A549 (cell line): Measurements from ENCODE around the gene CAPN8. TPM values are rescaled to one million over a fixed set of nuclear protein-coding genes. Genes with fewer than 3 reads are reported as not detected.

Experiments
- ATAC-seq, 2 experiments: fragments of 200-7000 bp in 1 of 2; fragments of >200 bp in 1 of 2; cut with Nextera tagmentation in 1 of 2; cut with Tn5 transposase in 1 of 2; 3 replicates each; pipeline versions ENCODE4 v1.8.0 to v1.9.1; 2018 to 2020; ENCODE audit warnings: mild to moderate bottlenecking in 1 of 2, moderate library complexity in 1 of 2
- CTCF ChIA-PET: fragments of 300-600 bp; sonication (Branson Sonifier 250); formaldehyde crosslinking; extraction: SDS; loops from one replicate; lab custom pipeline; 2021; ENCODE audit warnings: antibody characterized with exemption, inconsistent platforms; lab: Yijun Ruan, JAX
- POLR2A ChIA-PET: fragments of 350-600 bp; formaldehyde crosslinking; extraction: SDS; loops from one replicate; lab custom pipeline; 2021; ENCODE audit warnings: antibody characterized with exemption, inconsistent platforms; lab: Yijun Ruan, JAX
- DNase-seq, 2 experiments: peaks; one replicate each; pipeline versions ENCODE4 v3.0.0 to v3.0.0-alpha.2; 2011 to 2016; ENCODE audit warnings: low read depth in 1 of 2, low spot score in 1 of 2
- FAIRE-seq: peaks from 2 replicates; lab custom pipeline; 2011; peaks lifted over from hg19 to GRCh38; lab: Jason Lieb, UNC
- H3K27ac ChIP-seq, 2 experiments: fragments of >200 bp; sonication (Bioruptor Twin); formaldehyde crosslinking; 3 replicates each; pipeline ENCODE4 v1.5.1; 2016 to 2017
- H3K4me1 ChIP-seq: fragments of >200 bp; sonication (Bioruptor Twin); formaldehyde crosslinking; 3 replicates; pipeline ENCODE4 v1.6.1; 2016
- H3K4me2 ChIP-seq: fragments of >200 bp; sonication (Bioruptor Twin); formaldehyde crosslinking; 3 replicates; pipeline ENCODE4 v1.6.1; 2016
- H3K4me3 ChIP-seq: fragments of >200 bp; sonication (Bioruptor Twin); formaldehyde crosslinking; 3 replicates; pipeline ENCODE4 v1.5.1; 2016
- H3K9me3 ChIP-seq: fragments of >200 bp; sonication (Bioruptor Twin); formaldehyde crosslinking; 3 replicates; pipeline ENCODE4 v1.6.1; 2016
- BHLHE40 ChIP-seq: IDR thresholded peaks from 2 replicates; pipeline ENCODE4 v1.6.1; 2012; ENCODE audit warnings: low read depth, low read length, inconsistent platforms
- CBX8 ChIP-seq: fragments of 200-600 bp; sonication (generic); IDR thresholded peaks from 2 replicates; pipeline ENCODE4 v1.6.1; 2016
- CHD4 ChIP-seq: fragments of 200-600 bp; sonication (generic); IDR thresholded peaks from 2 replicates; pipeline ENCODE4 v1.6.1; 2016; ENCODE audit warnings: antibody characterized with exemption, mild to moderate bottlenecking, borderline replicate concordance
- EHF ChIP-seq: fragments of 250-450 bp; sonication (Bioruptor Pico); IDR thresholded peaks from 2 replicates; pipeline ENCODE4 v1.5.0; 2020; ENCODE audit warnings: mild to moderate bottlenecking
- HOXB13 ChIP-seq: fragments of 250-450 bp; sonication (Bioruptor Pico); IDR thresholded peaks from 2 replicates; pipeline ENCODE4 v1.5.0; 2020; ENCODE audit warnings: low read depth, mild to moderate bottlenecking, moderate library complexity
- MAFK ChIP-seq: fragments of 450-650 bp; IDR thresholded peaks from 2 replicates; pipeline ENCODE4 v1.6.1; 2014; ENCODE audit not compliant: partially characterized antibody
- MYC ChIP-seq: IDR thresholded peaks from 2 replicates; pipeline ENCODE4 v1.6.1; 2012; ENCODE audit warnings: mild to moderate bottlenecking, inconsistent platforms, low read length, improper control_type of control experiment, borderline replicate concordance
- NR3C1 ChIP-seq: fragments of >200 bp; sonication (Bioruptor Twin); formaldehyde crosslinking; IDR thresholded peaks from 3 replicates; pipeline ENCODE4 v1.6.1; 2017
- POLR2AphosphoS2 ChIP-seq: conservative IDR thresholded peaks from 2 replicates; pipeline ENCODE4 v1.6.1; 2012; ENCODE audit warnings: low read length, improper control_type of control experiment, inconsistent platforms
- RFX5 ChIP-seq: fragments of 450-650 bp; IDR thresholded peaks from 2 replicates; pipeline ENCODE4 v1.7.1; 2014; ENCODE audit warnings: antibody characterized with exemption, mild to moderate bottlenecking, moderate library complexity
- RNF2 ChIP-seq: fragments of 200-600 bp; sonication (generic); IDR thresholded peaks from 2 replicates; pipeline ENCODE4 v1.6.1; 2016; ENCODE audit warnings: low read depth, mild to moderate bottlenecking, antibody characterized with exemption, moderate library complexity, borderline replicate concordance
- SMC3 ChIP-seq: fragments of >200 bp; sonication (Bioruptor Twin); formaldehyde crosslinking; IDR thresholded peaks from 3 replicates; pipeline ENCODE4 v1.6.1; 2018; ENCODE audit warnings: inconsistent platforms
- SREBF2 ChIP-seq: fragments of 450-650 bp; IDR thresholded peaks from 2 replicates; pipeline ENCODE4 v1.6.1; 2014; ENCODE audit warnings: mild to moderate bottlenecking, moderate library complexity
- TFCP2L1 ChIP-seq: fragments of 250-450 bp; sonication (Bioruptor Pico); IDR thresholded peaks from 2 replicates; pipeline ENCODE4 v1.5.0; 2021; ENCODE audit warnings: mild to moderate bottlenecking
- ZNF302 ChIP-seq: fragments of 250-450 bp; sonication (Bioruptor Pico); IDR thresholded peaks from 2 replicates; pipeline ENCODE4 v1.9.0; 2021; ENCODE audit warnings: inconsistent platforms, mild to moderate bottlenecking, moderate library complexity
- WGBS: methylation state at CpG from one replicate; pipeline ENCODE4 v1.1.6; 2017; ENCODE audit errors: missing lambda C conversion rate; 5-methylcytosine and 5-hydroxymethylcytosine counted together
- polyA plus RNA-seq, 4 experiments: library from polyadenylated mRNA; depleted of rRNA in 3 of 4; stranded (reverse); fragments of >200 nt; fragmentation: RNase III in 1 of 4; extraction: RNeasy Plus Mini Kit Qiagen cat#74134 plus additional on column Dnase treatment in 1 of 4; gene quantifications; 2 replicates in 3 of 4; 3 replicates in 1 of 4; pipeline ENCODE4 v1.2.3, GENCODE V29; 2011 to 2017
- TF ChIP-seq, protein P1 (sequence below): IDR thresholded peaks from 2 replicates; pipeline ENCODE4 v1.6.1; 2012; ENCODE audit warnings: low read depth, borderline replicate concordance
- TF ChIP-seq, protein P2 (sequence below): fragments of 250-450 bp; sonication (Bioruptor Pico); IDR thresholded peaks from 2 replicates; pipeline ENCODE4 v1.5.0; 2020; ENCODE audit warnings: low read depth, mild to moderate bottlenecking, moderate library complexity
- TF ChIP-seq, protein P3 (sequence below): fragments of >200 bp; sonication (Bioruptor Twin); formaldehyde crosslinking; IDR thresholded peaks from 3 replicates; pipeline ENCODE4 v1.6.1; 2016
- TF ChIP-seq, protein P4 (sequence below): fragments of >200 bp; sonication (Bioruptor Twin); formaldehyde crosslinking; IDR thresholded peaks from 3 replicates; pipeline ENCODE4 v1.5.1; 2016
- TF ChIP-seq, protein P5 (sequence below): fragments of 150-350 bp; IDR thresholded peaks from 2 replicates; pipeline ENCODE4 v1.6.1; 2014; ENCODE audit warnings: low read depth, mild to moderate bottlenecking, low read length
- TF ChIP-seq, protein P6 (sequence below): fragments of 200-600 bp; sonication (generic); IDR thresholded peaks from 2 replicates; pipeline ENCODE4 v1.6.1; 2016; ENCODE audit warnings: antibody characterized with exemption, mild to moderate bottlenecking, moderate library complexity
- TF ChIP-seq, protein P7 (sequence below): IDR thresholded peaks from 2 replicates; pipeline ENCODE4 v1.6.1; 2012

The CAPN8 gene
- polyA plus RNA-seq, 2 of the 4 experiments (the other 2 are of a cell fraction) = 0.39 to 1.5 TPM

DNA sequence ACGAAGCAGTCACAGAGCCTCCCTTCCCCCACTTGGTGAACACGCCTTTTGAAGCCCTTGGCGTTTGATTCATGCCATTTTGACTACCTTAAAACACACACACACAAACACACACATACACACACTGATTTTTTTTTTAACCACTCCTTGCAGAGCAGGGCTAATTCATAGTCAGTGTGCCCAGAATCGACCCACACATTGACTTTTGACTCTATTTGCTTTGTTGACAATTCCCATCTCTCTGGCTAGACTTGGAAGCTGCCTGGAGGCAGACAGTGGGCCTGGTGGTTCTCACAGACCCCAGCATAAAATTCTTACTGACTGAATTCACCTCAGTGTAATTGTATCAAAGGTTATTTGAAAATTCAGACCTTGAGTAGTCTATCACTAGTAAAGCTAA is 30.3 kb downstream of the CAPN8 start:
- FAIRE-seq (no peak), ATAC-seq (no peak), DNase-seq (no peak)
- ChIA-PET CTCF (interaction anchor here (0.6 kb wide), 1 partner anchor 28 kb away, joined by 3 read pairs; no protein-coding TSS in a partner anchor), POLR2A (no interaction called here)
- TF ChIP-seq TFCP2L1 (CRISPR knock-in tag) (no peak), NR3C1 (no peak), MAFK (no peak), BHLHE40 (no peak), RNF2 (no peak), SMC3 (no peak), CHD4 (no peak)
- TF ChIP-seq, protein P1, sequence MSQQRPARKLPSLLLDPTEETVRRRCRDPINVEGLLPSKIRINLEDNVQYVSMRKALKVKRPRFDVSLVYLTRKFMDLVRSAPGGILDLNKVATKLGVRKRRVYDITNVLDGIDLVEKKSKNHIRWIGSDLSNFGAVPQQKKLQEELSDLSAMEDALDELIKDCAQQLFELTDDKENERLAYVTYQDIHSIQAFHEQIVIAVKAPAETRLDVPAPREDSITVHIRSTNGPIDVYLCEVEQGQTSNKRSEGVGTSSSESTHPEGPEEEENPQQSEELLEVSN = no peak
- TF ChIP-seq, protein P2, sequence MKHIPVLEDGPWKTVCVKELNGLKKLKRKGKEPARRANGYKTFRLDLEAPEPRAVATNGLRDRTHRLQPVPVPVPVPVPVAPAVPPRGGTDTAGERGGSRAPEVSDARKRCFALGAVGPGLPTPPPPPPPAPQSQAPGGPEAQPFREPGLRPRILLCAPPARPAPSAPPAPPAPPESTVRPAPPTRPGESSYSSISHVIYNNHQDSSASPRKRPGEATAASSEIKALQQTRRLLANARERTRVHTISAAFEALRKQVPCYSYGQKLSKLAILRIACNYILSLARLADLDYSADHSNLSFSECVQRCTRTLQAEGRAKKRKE (CRISPR knock-in tag) = no peak
- TF ChIP-seq, protein P3, sequence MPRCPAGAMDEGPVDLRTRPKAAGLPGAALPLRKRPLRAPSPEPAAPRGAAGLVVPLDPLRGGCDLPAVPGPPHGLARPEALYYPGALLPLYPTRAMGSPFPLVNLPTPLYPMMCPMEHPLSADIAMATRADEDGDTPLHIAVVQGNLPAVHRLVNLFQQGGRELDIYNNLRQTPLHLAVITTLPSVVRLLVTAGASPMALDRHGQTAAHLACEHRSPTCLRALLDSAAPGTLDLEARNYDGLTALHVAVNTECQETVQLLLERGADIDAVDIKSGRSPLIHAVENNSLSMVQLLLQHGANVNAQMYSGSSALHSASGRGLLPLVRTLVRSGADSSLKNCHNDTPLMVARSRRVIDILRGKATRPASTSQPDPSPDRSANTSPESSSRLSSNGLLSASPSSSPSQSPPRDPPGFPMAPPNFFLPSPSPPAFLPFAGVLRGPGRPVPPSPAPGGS = no peak
- no peak overlapping the region for H3K27ac ChIP-seq
- 26% methylated on average over 4 of the region's 4 CpGs for WGBS
- no peak overlapping the region for H3K4me3 ChIP-seq
- no peak overlapping the region for H3K4me2 ChIP-seq
- peaks cover 12% of the 10 kb centered on the region for H3K4me1 ChIP-seq
- 0 out of 3 replicates have a peak, but pooled peaks cover 4% of the 10 kb centered on the region for H3K9me3 ChIP-seq

DNA sequence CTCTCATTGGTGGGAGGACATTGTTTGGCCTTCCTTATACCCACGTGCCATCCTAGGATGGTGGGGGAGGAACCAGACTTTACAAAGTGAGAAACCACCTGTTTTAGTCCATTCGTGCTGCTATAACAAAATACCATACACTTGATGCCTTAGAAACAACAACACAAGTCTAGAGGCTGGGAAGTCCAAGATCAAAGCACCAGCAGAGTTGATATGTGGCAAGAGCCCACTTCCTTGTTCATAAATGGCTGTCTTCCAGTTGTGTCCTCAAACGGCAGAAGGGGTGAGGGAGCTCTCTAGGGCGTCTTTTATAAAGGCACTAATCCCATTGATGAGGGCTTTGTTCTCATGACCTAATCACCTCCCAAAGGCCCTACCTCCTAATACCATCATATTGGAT is 31.1 kb downstream of the CAPN8 start:
- Histone ChIP-seq H3K9me3 (0 out of 3 replicates have a peak, but pooled peaks cover 3% of the 10 kb centered on the region), H3K4me2 (no peak overlapping the region), H3K27ac (no peak overlapping the region)
- CTCF ChIA-PET = no interaction called here
- no peak for DNase-seq
- 49% methylated on average over 4 of the region's 4 CpGs for WGBS
- no peak for TF ChIP-seq CBX8
- TF ChIP-seq, protein P4, sequence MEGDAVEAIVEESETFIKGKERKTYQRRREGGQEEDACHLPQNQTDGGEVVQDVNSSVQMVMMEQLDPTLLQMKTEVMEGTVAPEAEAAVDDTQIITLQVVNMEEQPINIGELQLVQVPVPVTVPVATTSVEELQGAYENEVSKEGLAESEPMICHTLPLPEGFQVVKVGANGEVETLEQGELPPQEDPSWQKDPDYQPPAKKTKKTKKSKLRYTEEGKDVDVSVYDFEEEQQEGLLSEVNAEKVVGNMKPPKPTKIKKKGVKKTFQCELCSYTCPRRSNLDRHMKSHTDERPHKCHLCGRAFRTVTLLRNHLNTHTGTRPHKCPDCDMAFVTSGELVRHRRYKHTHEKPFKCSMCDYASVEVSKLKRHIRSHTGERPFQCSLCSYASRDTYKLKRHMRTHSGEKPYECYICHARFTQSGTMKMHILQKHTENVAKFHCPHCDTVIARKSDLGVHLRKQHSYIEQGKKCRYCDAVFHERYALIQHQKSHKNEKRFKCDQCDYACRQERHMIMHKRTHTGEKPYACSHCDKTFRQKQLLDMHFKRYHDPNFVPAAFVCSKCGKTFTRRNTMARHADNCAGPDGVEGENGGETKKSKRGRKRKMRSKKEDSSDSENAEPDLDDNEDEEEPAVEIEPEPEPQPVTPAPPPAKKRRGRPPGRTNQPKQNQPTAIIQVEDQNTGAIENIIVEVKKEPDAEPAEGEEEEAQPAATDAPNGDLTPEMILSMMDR = no peak
- TF ChIP-seq, protein P5, sequence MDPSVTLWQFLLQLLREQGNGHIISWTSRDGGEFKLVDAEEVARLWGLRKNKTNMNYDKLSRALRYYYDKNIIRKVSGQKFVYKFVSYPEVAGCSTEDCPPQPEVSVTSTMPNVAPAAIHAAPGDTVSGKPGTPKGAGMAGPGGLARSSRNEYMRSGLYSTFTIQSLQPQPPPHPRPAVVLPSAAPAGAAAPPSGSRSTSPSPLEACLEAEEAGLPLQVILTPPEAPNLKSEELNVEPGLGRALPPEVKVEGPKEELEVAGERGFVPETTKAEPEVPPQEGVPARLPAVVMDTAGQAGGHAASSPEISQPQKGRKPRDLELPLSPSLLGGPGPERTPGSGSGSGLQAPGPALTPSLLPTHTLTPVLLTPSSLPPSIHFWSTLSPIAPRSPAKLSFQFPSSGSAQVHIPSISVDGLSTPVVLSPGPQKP = no peak
- TF ChIP-seq EHF (CRISPR knock-in tag) = no peak
- TF ChIP-seq POLR2AphosphoS2 = no peak
- TF ChIP-seq RFX5 = no peak
- TF ChIP-seq, protein P6, sequence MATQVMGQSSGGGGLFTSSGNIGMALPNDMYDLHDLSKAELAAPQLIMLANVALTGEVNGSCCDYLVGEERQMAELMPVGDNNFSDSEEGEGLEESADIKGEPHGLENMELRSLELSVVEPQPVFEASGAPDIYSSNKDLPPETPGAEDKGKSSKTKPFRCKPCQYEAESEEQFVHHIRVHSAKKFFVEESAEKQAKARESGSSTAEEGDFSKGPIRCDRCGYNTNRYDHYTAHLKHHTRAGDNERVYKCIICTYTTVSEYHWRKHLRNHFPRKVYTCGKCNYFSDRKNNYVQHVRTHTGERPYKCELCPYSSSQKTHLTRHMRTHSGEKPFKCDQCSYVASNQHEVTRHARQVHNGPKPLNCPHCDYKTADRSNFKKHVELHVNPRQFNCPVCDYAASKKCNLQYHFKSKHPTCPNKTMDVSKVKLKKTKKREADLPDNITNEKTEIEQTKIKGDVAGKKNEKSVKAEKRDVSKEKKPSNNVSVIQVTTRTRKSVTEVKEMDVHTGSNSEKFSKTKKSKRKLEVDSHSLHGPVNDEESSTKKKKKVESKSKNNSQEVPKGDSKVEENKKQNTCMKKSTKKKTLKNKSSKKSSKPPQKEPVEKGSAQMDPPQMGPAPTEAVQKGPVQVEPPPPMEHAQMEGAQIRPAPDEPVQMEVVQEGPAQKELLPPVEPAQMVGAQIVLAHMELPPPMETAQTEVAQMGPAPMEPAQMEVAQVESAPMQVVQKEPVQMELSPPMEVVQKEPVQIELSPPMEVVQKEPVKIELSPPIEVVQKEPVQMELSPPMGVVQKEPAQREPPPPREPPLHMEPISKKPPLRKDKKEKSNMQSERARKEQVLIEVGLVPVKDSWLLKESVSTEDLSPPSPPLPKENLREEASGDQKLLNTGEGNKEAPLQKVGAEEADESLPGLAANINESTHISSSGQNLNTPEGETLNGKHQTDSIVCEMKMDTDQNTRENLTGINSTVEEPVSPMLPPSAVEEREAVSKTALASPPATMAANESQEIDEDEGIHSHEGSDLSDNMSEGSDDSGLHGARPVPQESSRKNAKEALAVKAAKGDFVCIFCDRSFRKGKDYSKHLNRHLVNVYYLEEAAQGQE = no peak
- TF ChIP-seq, protein P7, sequence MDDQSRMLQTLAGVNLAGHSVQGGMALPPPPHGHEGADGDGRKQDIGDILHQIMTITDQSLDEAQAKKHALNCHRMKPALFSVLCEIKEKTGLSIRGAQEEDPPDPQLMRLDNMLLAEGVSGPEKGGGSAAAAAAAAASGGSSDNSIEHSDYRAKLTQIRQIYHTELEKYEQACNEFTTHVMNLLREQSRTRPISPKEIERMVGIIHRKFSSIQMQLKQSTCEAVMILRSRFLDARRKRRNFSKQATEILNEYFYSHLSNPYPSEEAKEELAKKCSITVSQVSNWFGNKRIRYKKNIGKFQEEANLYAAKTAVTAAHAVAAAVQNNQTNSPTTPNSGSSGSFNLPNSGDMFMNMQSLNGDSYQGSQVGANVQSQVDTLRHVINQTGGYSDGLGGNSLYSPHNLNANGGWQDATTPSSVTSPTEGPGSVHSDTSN = no peak
- TF ChIP-seq SREBF2 = no peak
- no peak for TF ChIP-seq NR3C1
- no peak for TF ChIP-seq ZNF302 (CRISPR knock-in tag)
- TF ChIP-seq MYC = no peak
- TF ChIP-seq HOXB13 (CRISPR knock-in tag) = no peak
- no peak for TF ChIP-seq CHD4
- TF ChIP-seq, all 56 proteins: peak for 0
- FAIRE-seq (no peak), ATAC-seq (no peak)
- H3K4me3 ChIP-seq = no peak overlapping the region
- peaks cover 12% of the 10 kb centered on the region for H3K4me1 ChIP-seq
- POLR2A ChIA-PET = no interaction called here
